Erythroblast (primary cell): Measurements from ENCODE around the gene GAGE12H.
"Not testable (repeated sequence)": the region's sequence is repeated elsewhere in the genome, so short reads cannot be mapped to it uniquely, and the experiment has no call there.

Experiments used
- GATA1 ChIP-seq: IDR thresholded peaks from 2 replicates; pipeline ENCODE4 v1.6.1; 2011; ENCODE audit warnings: low read depth, mild to moderate bottlenecking, control low read depth, low read length, moderate library complexity
- POLR2A ChIP-seq: IDR thresholded peaks from 2 replicates; pipeline ENCODE4 v1.6.1; 2011; ENCODE audit warnings: mild to moderate bottlenecking, low read length

DNA sequence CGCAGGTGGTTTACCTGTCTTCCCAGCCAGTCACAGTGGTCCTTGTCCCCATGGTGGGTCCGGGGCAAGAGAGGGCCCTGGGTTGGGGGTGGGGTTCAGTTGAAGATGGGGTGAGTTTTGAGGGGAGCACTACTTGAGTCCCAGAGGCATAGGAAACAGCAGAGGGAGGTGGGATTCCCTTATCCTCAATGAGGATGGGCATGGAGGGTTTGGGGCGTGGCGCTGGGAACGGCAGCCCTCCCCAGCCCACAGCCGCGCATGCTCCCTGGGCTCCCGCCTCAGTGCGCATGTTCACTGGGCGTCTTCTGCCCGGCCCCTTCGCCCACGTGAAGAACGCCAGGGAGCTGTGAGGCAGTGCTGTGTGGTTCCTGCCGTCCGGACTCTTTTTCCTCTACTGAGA, at the start of gene GAGE12H:
- not testable (repeated sequence) for TF ChIP-seq POLR2A, GATA1
